ENCODE data around the gene SCP2.

DNA sequence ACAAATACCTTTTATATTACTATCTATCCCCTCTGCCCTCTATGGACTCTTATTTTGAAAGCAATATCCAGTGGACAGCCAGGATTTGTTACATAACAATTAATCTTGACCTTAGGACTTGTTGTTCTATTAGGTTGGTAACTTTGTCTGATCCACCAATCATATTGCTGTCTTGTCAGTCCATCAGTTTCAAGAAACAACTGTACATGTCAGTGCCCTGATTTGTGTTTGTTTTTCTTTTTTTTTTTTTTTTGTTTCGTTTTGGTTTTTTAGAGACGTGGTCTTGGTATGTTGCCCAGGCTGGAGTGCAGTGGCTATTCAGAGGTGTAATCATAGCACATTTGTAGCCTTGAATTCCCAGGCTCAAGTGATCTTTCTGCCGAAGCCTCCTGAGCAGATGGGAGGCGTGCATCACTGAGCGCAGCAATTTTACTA is 1.5 kb upstream of the SCP2 start:
- TF ChIP-seq EP300 (IDR thresholded peaks at IDR 0.05) (no peak), POLR2A (IDR thresholded peaks at IDR 0.05) (no peak), POLR2AphosphoS5 (IDR thresholded peaks at IDR 0.05) (peak; percentile 23)
- TF ChIP-seq, protein P1, sequence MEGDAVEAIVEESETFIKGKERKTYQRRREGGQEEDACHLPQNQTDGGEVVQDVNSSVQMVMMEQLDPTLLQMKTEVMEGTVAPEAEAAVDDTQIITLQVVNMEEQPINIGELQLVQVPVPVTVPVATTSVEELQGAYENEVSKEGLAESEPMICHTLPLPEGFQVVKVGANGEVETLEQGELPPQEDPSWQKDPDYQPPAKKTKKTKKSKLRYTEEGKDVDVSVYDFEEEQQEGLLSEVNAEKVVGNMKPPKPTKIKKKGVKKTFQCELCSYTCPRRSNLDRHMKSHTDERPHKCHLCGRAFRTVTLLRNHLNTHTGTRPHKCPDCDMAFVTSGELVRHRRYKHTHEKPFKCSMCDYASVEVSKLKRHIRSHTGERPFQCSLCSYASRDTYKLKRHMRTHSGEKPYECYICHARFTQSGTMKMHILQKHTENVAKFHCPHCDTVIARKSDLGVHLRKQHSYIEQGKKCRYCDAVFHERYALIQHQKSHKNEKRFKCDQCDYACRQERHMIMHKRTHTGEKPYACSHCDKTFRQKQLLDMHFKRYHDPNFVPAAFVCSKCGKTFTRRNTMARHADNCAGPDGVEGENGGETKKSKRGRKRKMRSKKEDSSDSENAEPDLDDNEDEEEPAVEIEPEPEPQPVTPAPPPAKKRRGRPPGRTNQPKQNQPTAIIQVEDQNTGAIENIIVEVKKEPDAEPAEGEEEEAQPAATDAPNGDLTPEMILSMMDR (IDR thresholded peaks at IDR 0.05): no peak
